HG02678 (cell line): ENCODE results near the gene TPX2.

Experiments
- ATAC-seq: cut with Tn5 transposase; IDR thresholded peaks from one replicate; pipeline ENCODE4 v1.9.1; 2021; ENCODE audit warnings: mild to moderate bottlenecking, moderate library complexity; ENCODE audit not compliant: unreplicated experiment

TPX2 gene

DNA sequence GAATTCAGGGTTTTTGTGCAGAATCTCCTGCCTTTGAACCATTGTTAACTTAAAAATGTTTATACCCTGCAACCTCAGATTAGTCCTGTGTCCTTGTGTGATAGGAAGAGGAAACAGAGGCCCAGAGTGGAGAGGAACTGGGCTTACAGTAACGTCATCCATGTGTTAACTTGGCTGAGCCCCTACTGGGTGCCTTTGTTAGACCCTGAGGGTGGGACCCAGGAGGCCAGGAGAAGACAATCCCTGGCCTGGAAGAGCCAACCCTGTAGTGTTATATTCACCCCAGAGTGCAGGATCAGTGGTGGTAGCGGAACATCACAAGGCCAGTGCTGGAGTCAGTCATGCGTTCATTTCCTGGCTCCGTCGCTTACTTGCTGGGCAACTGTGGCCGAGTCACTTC, 90.6 kb downstream of the TPX2 start:
- ATAC-seq, result no peak

- no peak for ATAC-seq
Measured at GRCh38 chr20:31830406-31830981, 91.4 kb downstream of the TPX2 start.

- ATAC-seq, result no peak
Measured at GRCh38 chr20:31831211-31831610, 92.1 kb downstream of the TPX2 start.

DNA sequence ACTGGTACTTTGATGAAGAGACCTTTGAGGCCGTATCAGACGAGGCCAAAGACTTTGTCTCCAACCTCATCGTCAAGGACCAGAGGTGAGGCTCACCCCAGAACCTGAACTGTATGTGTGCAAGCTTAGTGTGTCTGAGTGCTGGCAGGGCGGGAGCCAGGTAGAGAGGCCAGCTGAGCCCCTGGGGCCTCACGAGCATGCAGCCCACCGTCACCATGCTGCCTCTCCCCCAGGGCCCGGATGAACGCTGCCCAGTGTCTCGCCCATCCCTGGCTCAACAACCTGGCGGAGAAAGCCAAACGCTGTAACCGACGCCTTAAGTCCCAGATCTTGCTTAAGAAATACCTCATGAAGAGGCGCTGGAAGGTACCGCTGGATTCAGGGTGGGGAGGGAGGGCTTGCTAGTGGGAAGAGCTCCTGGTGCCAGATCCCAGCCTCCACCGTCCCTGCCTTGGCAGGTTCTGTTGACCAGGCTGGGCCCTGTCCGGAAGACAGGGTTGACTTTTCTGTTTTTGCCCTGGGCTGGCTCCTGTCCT, 92.7 kb downstream of the TPX2 start:
- no peak for ATAC-seq

- no peak for ATAC-seq
Measured at GRCh38 chr20:31833130-31833930, 94.2 kb downstream of the TPX2 start.

GRCh38 chr20:31833931-31834521, 94.9 kb downstream of the TPX2 start:
- ATAC-seq, result no peak

- no peak for ATAC-seq
Measured at GRCh38 chr20:31835554-31835953, 96.5 kb downstream of the TPX2 start.

DNA sequence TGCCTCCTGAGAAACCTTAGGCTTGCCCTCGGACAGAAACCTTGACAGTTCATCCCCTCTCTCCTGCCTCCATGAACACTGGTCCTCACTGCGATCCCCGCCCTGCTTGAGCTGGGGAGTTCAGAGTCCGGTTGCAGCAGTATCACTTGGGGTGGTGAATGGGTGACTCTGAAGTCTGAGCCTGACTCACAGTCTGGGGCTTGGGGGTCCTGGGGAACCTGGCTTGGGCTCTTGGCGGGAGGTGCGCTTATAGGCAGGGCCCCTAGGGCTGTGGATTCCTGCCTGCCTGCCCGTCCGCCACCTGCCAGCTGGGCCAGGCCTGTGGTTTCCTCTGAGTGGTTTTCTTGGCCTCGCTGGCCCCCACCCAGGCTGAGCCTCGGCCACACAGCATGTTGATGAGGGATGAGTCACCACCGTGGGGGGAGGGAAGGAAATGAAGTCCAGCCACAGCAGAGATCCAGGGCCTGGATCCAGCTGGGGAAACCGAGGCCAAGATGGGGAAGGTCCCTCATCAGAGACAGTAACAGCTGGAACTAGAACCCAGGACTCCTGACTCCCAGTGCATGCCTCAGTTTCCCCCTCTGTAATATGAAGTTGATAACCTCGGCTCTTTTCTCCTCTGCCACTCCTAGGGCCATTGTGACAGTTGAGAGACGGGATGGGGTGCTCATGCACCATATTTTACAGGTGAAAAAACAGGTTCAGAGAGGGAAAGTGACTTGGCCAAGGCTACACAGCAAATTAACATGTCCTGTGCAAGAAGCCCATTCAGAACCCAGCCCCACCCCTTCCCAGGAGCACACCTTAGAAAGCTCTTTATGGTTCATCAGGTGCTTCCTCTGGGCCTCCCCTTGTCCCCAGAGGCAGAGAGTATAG, 97.1 kb downstream of the TPX2 start:
- peak; percentile 70 for ATAC-seq

GRCh38 chr20:31836853-31837608, 97.9 kb downstream of the TPX2 start:
- no peak for ATAC-seq

DNA sequence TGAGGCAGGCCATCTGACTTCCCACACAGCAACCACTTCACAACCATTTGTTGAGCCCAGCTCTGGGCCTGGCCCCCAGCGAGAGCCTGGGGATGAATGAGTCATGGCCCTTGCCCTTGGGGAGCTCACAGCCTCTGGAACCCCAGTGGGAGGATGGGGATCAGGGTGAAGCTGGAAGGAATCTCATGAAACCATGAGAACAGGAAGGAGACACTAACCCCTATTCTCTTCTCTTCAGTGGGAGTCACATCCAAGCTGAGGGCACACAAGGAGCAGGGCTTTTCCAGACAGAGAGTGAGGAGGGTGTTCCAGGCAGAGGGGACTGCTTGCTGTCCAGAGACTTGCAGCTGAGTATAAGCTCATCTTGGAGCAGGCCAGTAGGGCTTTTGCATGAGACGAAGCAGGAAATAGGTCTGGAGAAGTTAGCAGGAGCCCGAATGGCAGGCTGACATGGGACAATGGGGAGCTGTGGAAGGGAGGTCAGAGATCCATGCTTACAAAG, 98.9 kb downstream of the TPX2 start:
- ATAC-seq, result no peak

DNA sequence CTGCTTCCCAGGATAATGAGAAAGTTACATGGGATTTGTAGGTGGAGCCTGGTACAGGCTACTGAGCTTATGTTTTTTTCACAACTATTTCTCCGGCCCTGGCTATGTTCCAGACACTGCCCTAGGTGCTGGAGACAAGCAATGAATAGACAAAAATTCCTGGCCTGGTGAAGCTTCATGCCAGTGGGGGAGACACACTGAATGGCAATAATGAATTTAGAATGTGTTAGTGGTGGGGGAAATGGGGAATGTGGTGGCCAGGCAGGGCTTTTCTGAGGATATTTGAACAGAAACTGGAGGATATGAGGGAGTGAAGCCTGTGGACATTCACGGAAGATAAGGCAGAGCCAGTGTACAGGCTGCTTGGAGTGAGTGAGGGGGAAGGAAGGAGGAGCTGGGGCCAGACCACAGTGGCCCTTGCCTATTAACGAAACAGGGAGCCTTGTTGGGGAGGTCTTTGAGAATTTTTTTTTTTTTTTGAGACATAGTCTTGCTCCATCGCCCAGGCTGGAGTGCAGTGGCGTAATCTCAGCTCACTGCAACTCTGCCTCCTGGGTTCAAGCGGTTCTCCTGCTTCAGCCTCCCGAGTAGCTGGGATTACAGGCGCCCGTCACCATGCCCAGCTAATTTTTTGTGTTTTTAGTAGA, 99.7 kb downstream of the TPX2 start:
- ATAC-seq, result no peak

- no peak for ATAC-seq
Measured at GRCh38 chr20:31839782-31840487, 100.8 kb downstream of the TPX2 start.

- no peak for ATAC-seq
Measured at GRCh38 chr20:31840906-31841816, 102.1 kb downstream of the TPX2 start.

GRCh38 chr20:31841928-31842327, 102.8 kb downstream of the TPX2 start:
- no peak for ATAC-seq

DNA sequence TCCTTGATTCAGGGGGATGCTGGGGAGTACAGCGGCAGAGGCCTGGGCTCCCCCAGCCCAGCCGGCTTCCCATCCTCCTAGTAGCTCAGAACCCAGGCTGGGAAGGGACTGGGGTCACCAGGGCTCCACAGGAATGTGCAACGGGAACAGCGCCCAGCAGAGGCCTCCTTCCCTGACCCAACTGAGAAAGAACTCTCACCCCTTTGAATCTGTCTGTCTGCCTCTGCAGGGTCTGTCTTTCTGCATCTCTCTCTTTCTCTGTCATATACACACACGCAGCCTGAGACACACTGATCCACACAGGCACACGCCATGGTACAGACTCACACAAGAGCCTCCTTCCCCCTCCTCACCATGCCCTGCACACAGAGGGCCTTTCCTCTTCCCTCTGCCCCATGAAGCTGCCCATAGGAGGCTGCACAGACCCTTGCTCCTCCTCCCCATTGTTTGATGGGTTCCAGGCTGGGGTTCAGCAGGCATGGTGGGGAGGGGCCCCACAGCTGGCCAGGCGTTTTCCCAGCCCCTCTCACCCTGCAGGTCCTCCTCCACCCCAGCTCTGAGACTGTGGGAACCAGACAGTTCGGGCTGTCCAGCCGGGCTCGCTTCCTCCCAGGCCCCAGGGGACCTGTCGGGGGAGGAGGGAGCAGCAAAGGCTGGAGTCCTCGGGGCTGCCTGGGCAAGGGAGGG, 103.5 kb downstream of the TPX2 start:
- ATAC-seq, result no peak

DNA sequence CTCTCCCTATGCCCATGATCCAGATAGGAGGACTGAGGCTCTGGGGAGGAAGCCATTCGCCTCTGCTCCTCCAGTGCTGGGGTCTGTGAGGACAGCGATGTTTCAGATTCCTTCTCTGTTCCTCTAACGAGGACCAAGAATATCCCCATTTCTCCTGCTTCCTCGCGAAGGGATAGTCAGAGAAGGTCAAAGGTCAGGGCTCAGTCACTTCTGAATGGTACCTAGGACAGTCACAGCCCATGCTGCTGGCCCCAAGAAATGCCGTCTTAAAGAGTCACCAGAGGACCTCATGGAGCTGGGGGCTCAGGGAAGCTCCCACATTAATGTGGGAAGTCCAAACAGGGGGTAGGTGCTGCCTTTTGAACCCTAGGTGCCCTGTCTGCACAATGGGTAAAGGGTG, 104.2 kb downstream of the TPX2 start:
- ATAC-seq, result no peak

DNA sequence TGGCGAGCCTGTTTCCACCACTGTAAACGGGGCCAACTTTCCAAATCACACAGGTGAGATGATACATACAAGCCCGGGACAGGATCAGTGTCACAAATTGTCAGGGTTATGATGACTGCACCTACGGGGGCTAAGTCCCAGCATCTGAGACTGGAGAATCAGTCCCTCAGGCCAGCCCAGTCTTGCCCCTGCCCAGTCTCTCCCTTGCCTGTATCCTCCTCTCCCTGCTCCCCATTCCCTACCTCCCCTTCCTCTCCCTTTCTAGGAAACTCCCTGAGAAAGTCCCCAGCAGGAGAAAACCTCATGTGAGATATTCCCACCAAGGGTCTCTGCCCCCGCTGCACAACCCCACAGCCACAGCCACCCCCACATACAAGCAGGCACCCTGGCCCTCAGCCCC, 104.8 kb downstream of the TPX2 start:
- no peak for ATAC-seq
